GM19324 (cell line): ENCODE measurements around the gene VPS13D.

Experiments
- ATAC-seq: cut with Tn5 transposase; IDR thresholded peaks from one replicate; pipeline ENCODE4 v1.9.1; 2021; ENCODE audit warnings: mild to moderate bottlenecking, moderate library complexity; ENCODE audit not compliant: unreplicated experiment, low FRiP score

Gene VPS13D

DNA sequence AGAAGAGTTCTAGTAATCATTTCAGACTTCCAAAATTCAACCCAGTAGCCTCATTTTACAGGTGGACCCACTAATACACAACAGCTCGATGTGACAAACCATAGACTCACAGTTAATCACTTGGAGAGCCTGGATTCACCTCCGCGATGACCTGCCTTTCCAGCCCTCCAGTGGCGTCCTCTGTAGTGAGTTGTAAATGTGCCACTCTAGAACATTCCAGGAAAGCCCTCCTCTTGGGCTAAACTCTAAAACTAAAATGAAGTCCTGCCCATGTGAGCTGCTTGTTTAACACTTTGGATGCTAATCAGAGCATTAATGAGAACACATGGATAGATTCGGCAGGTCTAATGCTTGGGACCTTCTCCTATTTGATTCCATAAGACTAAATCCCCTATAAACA lies 247.5 kb downstream of the VPS13D start:
- ATAC-seq: no peak

DNA sequence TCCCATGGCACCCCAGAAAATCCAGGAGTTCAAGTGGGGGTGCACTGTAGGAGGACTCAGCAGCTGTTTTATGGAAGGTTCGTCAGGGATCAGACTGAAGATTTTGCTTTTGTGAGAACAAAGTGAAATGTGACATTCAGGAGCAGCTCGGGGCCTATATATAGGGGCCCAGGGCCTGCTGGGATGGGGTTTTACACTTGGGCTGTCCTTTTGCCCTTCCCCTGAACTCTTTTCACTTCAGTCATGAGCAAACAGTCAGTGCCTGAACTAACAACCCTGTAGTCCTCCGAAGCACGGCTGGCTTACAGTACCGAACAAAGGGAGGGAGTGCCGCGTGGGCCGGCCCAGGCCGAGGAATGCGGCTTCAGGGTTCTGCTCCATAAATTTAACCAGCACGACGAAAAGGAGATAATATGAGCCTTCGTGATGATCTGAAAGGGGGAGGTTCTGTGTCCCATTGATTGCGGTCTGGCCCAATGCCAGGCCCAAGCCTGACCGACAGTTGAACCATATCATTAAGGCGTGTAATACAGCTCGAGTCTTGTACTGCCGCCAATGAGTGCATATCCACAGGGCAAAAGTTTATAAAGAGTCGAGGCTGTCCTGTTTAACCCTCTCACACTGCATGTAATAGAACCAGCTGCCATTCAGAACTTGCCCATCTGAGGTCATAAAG lies 248.2 kb downstream of the VPS13D start:
- ATAC-seq: no peak

DNA sequence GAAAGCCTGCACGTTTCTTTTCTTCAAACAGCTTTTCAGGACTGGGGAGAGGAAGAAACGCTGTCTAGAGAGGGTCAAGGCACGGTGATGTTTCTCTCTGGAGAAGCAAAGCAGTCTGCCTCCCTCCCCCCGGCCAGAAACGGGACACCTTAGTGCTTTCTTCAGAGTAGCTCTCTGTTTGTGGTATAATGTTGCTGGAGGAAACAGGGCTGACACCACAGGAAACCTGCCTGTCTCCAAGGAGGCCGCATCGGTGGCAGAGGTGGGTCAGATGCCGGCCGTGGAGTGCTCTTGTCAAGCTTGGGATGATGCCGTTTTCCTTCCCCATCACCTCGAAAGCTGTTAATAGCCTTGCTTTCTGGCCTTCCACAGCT lies 248.8 kb downstream of the VPS13D start:
- ATAC-seq: no peak

DNA sequence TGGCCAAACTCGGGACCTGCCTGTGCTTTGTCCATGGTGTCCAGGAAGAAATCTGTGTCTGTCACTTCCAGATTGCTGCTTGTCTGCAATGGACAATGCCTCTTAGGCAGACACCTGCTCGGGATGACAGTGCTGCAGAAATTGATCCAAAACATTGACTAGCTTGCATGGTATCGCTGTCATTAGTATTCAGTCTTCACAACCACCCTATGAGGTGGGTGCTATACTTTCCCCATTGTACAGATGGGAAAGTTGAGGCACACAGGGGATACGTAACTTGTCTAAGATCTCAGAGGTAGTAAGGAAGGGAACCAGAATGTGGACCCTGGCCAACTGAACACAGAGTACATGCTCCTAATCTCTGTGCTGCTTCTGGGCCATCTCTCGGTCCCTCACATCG lies 249.5 kb downstream of the VPS13D start:
- no peak for ATAC-seq

DNA sequence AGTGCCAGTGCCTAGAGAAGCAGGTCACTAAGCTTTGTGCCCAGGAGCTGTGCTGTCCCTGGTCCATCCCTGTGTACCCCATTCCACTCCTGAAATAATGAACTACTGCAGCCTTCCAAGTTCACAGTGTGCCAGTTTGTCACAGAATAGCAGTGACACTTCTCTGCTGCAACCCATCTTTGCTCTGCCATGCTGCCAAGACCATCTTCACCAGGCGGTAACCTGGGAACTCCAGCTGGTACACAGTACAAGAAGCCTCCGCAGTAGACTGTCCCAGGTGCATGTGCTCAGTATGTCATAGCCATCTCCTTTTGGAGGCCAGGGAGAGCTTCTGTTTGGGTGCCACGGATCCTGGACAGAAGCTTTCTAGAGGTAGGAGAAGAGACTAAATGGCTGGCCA lies 250.2 kb downstream of the VPS13D start:
- ATAC-seq: no peak

DNA sequence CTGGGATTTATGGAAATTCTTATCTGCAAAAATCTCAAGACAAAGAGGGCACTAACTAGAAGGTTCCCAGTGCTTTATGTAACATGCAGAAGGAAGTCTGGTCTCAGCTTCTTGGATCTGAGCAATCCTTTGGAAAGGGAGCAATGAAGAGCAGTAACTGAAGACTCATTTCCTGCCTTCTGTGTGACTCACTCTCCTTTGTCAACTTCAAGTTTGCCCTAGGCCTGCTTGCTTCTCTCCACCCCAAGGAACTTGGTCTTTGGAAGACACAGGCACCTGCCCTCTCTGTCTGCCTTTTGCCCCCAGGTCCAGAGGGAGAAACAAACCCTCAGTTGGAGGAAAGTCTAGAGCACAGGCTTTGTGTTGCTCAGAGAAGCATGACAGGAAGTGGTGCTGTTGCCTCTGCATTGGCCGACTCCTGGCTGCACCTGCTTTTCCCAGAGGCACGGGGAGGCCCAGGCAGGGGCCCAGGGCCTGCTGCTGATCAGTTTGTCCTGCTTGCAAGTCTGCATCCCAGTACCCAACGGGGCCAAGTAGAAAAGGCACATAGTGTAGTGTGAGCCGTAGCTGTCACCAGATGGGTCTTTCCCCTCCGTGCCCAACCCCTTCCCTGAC lies 251.0 kb downstream of the VPS13D start:
- ATAC-seq: no peak

DNA sequence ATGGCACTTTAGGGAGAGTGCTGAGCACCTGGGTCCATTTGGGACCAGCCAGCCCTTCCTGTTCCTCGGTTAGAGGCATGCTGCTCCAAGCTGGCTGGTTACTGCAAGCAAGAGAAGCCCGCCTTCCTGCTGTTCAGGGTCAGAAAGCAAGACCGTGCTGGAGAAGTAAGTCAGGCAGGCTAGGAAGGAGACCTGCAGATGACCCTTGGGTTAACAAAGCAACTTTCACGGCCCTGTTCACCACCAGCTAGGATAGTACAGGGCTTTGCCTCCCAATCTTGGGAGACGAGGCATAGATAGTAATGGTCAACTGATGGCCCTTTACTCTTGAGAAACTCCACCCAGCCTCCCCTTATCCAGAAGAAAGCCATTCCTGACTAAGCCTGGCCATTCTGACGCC lies 252.1 kb downstream of the VPS13D start:
- ATAC-seq: no peak

DNA sequence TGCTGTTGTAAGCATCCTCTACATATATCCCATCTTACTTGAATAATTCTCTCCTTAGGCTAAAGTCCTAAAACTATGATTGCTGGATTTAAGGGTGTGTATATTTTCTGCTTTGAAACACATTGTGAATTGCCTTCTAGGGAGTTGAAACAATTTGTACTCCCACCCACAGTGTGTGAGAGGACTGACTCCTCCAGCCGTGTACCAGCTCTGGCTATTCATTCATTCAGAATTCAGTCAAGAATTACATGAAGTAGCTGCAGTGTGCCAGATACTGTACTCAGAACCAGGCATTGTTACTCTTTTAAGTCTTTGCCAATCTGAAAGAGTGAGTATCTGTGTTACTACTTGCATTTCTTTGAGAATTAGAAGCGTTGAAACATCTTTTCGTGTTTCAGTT lies 253.2 kb downstream of the VPS13D start:
- ATAC-seq: no peak

DNA sequence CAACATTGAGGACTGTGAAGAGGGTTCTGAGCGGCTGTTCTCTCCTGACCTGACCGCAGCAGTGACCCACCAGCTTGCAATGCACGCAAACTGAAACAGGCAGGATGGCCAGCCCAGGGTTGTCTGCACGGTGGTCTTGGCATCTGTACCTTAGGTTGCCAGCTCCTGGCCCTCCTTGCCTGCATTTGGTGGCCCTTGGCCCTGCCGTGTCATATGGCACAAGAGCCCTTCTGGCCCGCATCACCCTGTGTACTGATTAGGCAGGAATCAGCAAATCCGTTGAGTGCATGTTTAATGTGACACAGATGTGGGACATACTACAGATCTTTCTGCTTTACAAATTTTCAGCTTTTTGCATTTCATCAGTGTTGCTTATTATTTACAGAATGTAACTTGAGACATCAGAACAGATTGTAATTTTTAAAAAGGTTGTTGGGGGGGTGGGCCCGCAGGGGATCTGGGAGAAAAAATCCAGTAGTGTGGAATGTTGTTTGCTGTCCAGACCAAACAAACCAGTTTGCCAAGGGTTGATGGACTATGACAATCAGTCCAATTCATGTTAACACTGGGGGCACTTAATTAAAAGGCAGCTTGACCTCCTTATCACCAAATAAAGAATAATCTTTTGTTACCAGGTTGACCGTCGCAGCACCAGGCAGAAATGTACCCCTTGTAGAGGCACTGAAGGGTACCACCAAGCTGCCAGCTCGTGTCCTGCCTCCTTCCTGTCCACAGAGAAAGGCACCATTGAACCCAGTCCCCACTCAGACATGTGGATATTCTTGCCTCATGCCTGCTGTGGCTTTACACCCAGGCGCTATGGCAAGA lies 255.6 kb downstream of the VPS13D start:
- ATAC-seq: no peak

DNA sequence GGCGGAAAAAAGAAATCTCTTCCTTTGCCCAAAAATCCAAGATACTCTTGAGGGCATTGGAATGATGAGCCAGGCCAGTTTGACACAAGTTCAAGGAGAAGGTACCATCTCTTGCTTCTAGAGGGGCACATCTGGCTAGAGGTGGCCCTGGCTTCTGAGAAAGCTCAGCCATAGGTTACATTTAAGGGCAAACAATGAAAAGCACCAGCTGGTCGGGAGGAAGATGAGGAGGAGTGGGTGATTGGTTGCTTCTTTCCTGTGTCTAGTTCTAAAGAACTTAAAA lies 256.2 kb downstream of the VPS13D start:
- no peak for ATAC-seq

DNA sequence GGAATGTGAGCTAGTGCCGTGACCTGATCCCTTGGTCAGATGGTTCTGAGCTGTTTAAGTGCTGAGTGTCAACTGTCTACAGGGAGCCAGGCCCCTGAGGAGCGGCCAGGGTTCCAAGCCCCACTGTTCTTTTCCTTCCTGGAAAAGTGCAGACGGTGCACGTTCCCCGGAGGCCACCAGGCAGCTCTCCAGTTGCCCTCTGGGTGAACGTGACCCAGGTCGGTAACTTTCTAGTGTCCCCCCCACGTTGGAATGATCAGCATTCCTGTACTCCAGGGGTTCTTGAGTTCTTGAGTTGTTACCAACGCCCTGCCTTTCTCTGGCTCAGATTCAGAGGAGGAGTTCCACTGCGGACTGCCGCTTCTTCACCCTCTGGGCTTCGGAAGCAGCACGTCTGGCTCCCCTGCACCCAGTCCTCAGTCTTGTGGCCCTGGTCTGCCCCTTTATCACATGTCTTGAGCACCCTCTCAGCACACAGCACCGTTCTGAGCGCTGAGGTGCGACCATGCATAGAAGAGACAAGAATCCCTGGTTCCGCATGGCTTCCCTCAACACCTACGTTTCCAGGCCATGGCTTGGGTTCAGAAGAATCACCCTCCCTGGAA lies 256.7 kb downstream of the VPS13D start:
- ATAC-seq: no peak

DNA sequence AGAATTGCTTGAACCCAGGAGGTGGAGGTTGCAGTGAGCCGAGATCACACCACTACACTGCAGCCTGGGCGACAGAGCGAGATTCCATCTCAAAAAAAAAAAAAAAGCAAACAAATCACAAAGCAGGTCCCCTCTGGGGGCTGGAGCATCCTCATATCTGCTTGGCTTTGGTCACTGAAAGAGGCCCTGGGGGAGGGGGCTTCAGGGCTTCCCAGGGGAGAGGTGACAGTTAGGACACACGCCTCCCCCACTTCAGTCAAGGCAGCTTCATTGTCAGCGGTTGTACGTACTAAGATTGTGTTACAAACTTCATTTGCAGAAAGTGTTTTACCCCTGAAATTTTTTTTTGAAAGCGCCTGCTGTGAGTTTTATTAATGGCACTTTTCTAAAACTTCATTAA lies 257.7 kb downstream of the VPS13D start:
- ATAC-seq: no peak

DNA sequence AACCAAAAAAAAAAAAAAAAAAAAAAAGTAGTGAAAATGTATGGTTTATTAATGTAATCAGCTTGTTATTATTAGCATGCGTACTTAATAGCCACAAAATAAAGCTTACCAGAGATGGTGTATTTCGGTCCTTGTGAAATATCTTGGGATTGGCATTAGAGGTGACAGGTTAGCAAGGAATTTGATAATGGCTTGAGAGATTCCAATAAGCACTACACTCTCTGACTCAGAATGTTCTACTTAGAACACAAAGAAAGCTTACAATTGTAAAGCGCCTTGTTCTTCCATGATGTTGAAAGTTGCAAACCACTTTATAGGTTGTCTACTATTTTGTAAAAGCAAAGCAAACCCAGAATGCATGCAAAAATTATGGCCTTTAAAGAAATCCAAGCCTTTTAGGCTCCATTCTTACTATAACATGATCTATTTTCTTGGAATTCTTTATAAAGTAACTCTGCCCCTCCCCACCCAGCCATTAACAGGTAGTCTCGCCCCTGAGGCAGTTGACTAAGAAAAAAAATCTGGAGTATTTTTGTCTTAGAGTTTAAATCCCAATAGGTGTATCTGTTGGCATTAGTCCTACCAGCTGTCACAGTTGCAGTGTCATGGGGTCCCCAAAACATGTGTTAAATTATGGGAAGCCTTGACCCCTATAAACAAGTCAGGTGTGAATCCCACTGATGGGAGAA lies 259.0 kb downstream of the VPS13D start:
- ATAC-seq: no peak

DNA sequence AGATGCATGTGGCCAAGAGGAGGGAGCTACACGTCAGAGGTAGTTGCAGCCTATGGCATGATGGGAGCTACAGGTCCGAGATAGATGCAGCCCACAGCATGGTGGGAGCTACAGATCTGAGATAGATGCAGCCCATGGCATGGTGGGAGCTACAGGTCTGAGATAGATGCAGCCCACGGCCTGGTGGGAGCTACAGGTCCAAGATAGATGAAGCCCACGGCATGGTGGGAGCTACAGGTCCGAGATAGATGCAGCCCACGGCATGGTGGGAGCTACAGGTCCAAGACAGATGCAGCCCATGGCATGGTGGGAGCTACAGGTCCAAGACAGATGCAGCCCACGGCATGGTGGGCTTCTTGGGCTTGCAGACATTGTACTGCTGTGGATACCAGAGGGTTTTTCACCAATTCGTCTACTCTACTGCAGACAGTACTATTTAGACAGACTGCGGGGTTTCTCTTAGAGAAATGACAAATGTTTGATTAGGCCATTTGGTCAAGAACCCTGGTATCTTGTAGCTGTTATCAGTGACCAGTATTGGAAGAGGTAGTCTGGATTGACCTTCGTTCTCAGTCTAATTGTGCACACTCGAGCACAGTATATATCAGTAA lies 260.8 kb downstream of the VPS13D start:
- no peak for ATAC-seq

DNA sequence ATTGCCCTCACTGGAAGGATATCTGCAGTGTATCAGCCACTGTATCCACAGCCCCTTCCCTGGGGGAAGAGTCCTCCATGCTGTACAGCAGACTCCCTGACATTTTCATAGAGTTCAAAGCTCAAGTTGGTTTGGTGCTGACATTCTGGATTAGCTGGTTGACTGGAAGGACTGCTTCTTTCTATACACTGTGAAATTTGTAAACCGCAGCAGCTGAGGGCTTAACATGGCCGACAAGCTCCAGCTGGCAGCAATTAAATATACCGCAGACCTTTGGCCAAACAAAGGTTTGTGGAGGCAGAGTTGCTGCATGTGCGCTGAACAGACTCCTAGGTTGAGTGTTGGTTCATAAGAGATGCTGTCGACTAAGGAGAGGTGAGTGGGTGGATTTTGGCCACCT lies 261.8 kb downstream of the VPS13D start:
- no peak for ATAC-seq

DNA sequence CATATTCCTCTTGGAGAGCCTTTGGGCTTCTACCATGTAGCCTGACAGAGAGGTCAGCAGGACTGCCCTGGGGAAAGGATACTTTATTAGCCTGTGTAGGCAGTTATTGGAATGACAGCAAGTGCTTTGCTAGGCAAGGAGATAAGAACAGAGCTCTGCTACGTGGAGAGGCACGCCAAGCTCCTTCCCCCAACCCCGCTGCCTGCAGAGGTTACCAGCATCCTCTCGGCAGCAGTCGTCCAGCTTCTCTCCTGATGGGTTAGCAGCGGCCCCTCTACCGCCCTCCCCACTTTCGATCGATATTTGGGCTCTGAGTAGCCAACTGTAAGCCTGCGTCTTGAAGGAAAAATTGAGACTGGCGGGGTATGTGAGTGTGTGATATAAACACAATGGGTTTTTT lies 265.9 kb downstream of the VPS13D start:
- no peak for ATAC-seq

DNA sequence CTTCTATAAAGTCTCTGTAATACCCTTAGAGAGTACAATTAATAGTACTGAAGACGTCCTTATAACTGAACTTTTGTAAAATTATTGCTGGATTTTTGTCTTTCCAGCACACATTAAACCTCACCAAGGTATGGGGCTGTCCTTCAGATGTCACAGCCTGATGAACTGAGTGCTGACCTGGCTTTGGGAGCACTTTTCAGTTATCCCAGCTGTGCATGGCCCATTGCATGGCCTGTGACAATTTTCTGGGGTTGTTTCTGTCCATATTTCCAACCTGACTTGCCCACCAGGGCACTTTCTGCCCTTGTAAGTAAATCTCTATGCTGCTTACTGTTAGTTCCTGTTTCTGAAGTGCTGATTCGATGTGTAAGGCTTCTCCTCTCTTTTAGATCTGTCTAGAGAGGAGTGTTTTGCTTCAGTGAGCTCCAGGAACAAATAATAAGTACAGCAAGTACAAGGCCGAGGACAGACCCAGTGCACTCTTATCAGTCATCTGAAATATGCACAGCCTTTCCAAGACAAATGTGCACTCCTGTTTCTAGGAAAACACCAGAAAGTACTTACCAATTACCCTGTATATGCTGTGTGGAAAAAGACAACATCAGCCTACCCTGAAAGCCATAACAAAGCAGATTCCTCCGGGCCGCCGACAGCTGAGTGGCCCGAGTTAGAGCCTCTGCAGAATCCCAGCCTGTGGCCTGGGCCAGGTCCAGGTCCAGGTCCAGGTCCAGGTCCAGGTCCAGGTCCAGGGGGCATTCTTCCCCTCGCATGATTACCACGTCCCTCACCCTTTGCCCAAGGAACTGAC lies 266.5 kb downstream of the VPS13D start:
- ATAC-seq: no peak

DNA sequence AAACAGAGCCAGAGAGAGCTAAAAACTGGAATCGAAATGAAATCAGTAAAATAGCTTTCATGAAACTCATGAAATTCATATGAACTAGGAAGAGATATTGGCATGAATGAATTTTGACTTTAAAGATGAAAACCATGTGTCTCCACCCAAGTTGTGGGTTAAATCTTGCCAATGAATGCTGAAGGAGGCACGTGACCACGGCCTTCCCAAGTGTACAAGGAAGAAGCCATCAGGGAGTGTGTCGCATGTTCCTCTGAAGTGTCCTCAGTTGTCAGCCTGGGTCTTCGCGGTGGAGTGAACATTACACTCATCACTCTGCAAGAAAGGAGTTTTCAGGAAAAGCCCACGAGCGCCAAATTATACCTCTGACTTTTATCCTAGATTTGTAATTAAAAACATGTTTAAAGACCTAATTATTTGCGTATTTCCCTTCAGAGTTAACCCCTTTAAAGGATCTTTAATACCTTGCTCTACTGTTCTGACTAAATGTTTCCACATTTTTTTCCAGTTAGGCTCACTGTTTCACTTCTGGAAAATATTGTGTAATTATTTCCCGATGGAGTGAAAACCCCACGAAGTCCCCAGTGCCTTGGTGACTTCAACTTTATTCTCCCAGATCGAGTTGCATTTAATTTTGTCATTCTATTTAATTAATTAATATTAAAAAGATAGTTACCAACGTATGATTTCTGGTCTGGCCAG lies 269.9 kb downstream of the VPS13D start:
- no peak for ATAC-seq

DNA sequence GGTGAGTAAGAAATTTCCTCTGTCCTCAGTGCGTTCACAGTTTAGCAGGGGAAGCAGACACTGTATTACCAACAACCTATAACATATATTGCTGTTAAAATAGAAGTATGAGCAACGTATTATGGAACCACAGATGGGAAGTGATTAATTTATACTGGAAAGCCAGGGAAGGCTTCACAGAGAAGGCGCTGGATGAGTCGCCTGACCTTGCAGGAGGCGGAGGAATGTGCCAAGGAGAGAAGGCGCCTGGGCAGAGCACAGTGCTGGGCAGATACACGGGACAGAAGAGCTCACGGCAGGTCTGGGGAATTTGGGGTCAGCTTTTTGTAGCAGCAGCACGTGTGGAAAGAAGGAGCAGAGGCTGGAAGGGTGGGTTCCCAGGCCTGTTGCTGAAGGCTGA lies 271.8 kb downstream of the VPS13D start:
- ATAC-seq: no peak
